A673 (cell line): Measurements from ENCODE around the gene MICAL1. TPM values are rescaled to one million over a fixed set of nuclear protein-coding genes. Genes with fewer than 3 reads are reported as not detected.

ENCODE experiments used
- BruUV-seq: library from RNA; stranded (reverse); fragments of 400-500 nt; replicated peaks from 2 replicates; lab custom pipeline; 2021; lab: Mats Ljungman, UMichigan
- CTCF ChIA-PET: fragments of 300-600 bp; sonication (Branson Sonifier 250); formaldehyde crosslinking; loops from one replicate; lab custom pipeline; 2022; ENCODE audit warnings: antibody characterized with exemption; lab: Charles Lee
- POLR2A ChIA-PET: fragments of 300-600 bp; sonication (Branson Sonifier 250); formaldehyde crosslinking; loops from one replicate; lab custom pipeline; 2022; ENCODE audit warnings: antibody characterized with exemption; ENCODE audit not compliant: low non-redundant PET; lab: Charles Lee
- DNase-seq: peaks from one replicate; pipeline ENCODE4 v3.0.0-alpha.2; 2015; ENCODE audit warnings: low spot score
- H3K27ac ChIP-seq: fragments of 200-600 bp; sonication (generic); 2 replicates; pipeline ENCODE4 v1.5.1; 2016; ENCODE audit warnings: mixed run types, low read depth, mild to moderate bottlenecking, mixed read lengths, antibody characterized with exemption, low read length; ENCODE audit not compliant: poor library complexity, severe bottlenecking
- H3K27me3 ChIP-seq: fragments of 200-600 bp; sonication (generic); replicated peaks from 2 replicates; pipeline ENCODE4 v1.6.1; 2017; ENCODE audit warnings: mixed run types, low read depth, mild to moderate bottlenecking, mixed read lengths, antibody characterized with exemption, low read length; ENCODE audit not compliant: insufficient read depth, poor library complexity
- H3K36me3 ChIP-seq: fragments of 200-600 bp; sonication (generic); 2 replicates; pipeline ENCODE4 v1.6.1; 2016; ENCODE audit warnings: mixed run types, mild to moderate bottlenecking, mixed read lengths, antibody characterized with exemption, low read length; ENCODE audit not compliant: insufficient read depth, poor library complexity, severe bottlenecking
- H3K4me1 ChIP-seq: fragments of 200-600 bp; sonication (generic); 2 replicates; pipeline ENCODE4 v1.6.1; 2017; ENCODE audit warnings: mixed run types, mild to moderate bottlenecking, mixed read lengths, antibody characterized with exemption, low read length; ENCODE audit not compliant: insufficient read depth, poor library complexity, severe bottlenecking
- H3K4me3 ChIP-seq: fragments of 200-600 bp; sonication (generic); 2 replicates; pipeline ENCODE4 v1.5.1; 2016; ENCODE audit warnings: low read depth, mixed run types, mild to moderate bottlenecking, mixed read lengths, low read length; ENCODE audit not compliant: poor library complexity, severe bottlenecking
- H3K9me3 ChIP-seq: fragments of 200-600 bp; sonication (generic); 2 replicates; pipeline ENCODE4 v1.6.1; 2016; ENCODE audit warnings: mixed run types, low read depth, mild to moderate bottlenecking, mixed read lengths, antibody characterized with exemption, low read length; ENCODE audit not compliant: poor library complexity, severe bottlenecking
- CTCF ChIP-seq: fragments of 300-800, 200-600 bp; sonication (generic); conservative IDR thresholded peaks from 2 replicates; pipeline ENCODE4 v1.5.1; 2017; ENCODE audit warnings: low read depth, mild to moderate bottlenecking, antibody characterized with exemption, low read length, moderate library complexity, mixed read lengths
- EZH2 ChIP-seq: fragments of 200-600 bp; sonication (generic); IDR thresholded peaks from 2 replicates; pipeline ENCODE4 v1.6.1; 2017; ENCODE audit warnings: borderline replicate concordance, low read depth, mild to moderate bottlenecking, mixed read lengths, antibody characterized with exemption, low read length; ENCODE audit not compliant: poor library complexity, severe bottlenecking
- intact Hi-C: fragments of 100-400 bp; cut with micrococcal nuclease; formaldehyde crosslinking; loops from one replicate; pipeline ENCODE4 v1.10.0; 2022; ENCODE audit not compliant: unreplicated experiment
- total RNA-seq: library from RNA; stranded (reverse); gene quantifications from 2 replicates; pipeline ENCODE4 v1.2.3, GENCODE V29; 2021

MICAL1 gene
- total RNA-seq, 1 experiment from 2014 or later: 4.8 TPM

- Histone ChIP-seq H3K27ac (no peak overlapping the region), H3K27me3 (no peaks in the 10 kb centered on the region), H3K4me3 (no peak overlapping the region), H3K9me3 (no peaks in the 10 kb centered on the region), H3K4me1 (no peaks in the 10 kb centered on the region), H3K36me3 (no peaks in the 10 kb centered on the region)
- ChIA-PET POLR2A (no interaction called here), CTCF (no interaction called here)
- no TSS peak for BruUV-seq
- intact Hi-C loops: no loop called here
- no peak for DNase-seq
- TF ChIP-seq CTCF (no peak), EZH2 (no peak)
Observed at GRCh38 chr6:109436041-109436440, 19.5 kb downstream of the MICAL1 start.

- ChIA-PET CTCF (no interaction called here), POLR2A (no interaction called here)
- H3K4me3 ChIP-seq: no peak overlapping the region
- H3K27ac ChIP-seq: no peak overlapping the region
- no peaks in the 10 kb centered on the region for H3K4me1 ChIP-seq
- TF ChIP-seq CTCF (no peak), EZH2 (no peak)
- intact Hi-C loops: no loop called here
- H3K27me3 ChIP-seq: no peaks in the 10 kb centered on the region
- DNase-seq: no peak
- H3K36me3 ChIP-seq: no peaks in the 10 kb centered on the region
- H3K9me3 ChIP-seq: no peaks in the 10 kb centered on the region
- BruUV-seq: no TSS peak
Observed at GRCh38 chr6:109434456-109434855, 21.1 kb downstream of the MICAL1 start.

- CTCF ChIA-PET: no interaction called here
- no peaks in the 10 kb centered on the region for H3K27me3 ChIP-seq
- H3K4me1 ChIP-seq: no peaks in the 10 kb centered on the region
- H3K27ac ChIP-seq: no peak overlapping the region
- no peaks in the 10 kb centered on the region for H3K36me3 ChIP-seq
- no peaks in the 10 kb centered on the region for H3K9me3 ChIP-seq
- no peak overlapping the region for H3K4me3 ChIP-seq
- POLR2A ChIA-PET: no interaction called here
- no peak for DNase-seq
- TF ChIP-seq EZH2: no peak
- no peak for TF ChIP-seq CTCF
- no TSS peak for BruUV-seq
- intact Hi-C loops: no loop called here
Observed at GRCh38 chr6:109429496-109429895, 26.1 kb downstream of the MICAL1 start.
